ENCODE results near the gene CCDC196. TPM values are rescaled to one million over a fixed set of nuclear protein-coding genes. Genes with fewer than 3 reads are reported as not detected.

The CCDC196 gene
- total RNA-seq, 1 donor = not detected

DNA sequence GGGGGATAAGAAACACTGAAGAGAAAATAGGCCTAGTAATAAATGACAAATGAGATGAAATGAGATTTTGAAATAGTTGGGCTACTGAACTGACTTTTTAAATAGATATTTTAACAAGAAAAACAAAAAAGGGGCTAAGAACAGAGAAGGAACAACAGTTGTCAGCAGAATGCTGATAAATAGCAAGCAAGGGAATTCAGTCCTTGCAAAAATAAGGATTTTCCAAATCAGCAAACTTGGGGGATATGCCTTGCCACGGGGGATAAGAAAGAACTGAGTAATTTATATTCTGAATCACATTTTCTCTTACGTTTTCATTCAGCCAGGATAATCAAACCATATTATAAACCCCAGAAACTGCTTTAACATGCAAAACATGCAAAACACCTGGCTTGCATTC lies 12.9 kb upstream of the CCDC196 start:
- no peak for DNase-seq (ENCODE audit: insufficient read length, low spot score, missing footprints)
- TF ChIP-seq, protein P1, sequence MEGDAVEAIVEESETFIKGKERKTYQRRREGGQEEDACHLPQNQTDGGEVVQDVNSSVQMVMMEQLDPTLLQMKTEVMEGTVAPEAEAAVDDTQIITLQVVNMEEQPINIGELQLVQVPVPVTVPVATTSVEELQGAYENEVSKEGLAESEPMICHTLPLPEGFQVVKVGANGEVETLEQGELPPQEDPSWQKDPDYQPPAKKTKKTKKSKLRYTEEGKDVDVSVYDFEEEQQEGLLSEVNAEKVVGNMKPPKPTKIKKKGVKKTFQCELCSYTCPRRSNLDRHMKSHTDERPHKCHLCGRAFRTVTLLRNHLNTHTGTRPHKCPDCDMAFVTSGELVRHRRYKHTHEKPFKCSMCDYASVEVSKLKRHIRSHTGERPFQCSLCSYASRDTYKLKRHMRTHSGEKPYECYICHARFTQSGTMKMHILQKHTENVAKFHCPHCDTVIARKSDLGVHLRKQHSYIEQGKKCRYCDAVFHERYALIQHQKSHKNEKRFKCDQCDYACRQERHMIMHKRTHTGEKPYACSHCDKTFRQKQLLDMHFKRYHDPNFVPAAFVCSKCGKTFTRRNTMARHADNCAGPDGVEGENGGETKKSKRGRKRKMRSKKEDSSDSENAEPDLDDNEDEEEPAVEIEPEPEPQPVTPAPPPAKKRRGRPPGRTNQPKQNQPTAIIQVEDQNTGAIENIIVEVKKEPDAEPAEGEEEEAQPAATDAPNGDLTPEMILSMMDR (IDR thresholded peaks at IDR 0.05; ENCODE audit: extremely low read depth, low read depth, low read length) = no peak
- no peaks in the 10 kb centered on the region for H4K20me1 ChIP-seq (ENCODE audit: insufficient read depth, low read length)

DNA sequence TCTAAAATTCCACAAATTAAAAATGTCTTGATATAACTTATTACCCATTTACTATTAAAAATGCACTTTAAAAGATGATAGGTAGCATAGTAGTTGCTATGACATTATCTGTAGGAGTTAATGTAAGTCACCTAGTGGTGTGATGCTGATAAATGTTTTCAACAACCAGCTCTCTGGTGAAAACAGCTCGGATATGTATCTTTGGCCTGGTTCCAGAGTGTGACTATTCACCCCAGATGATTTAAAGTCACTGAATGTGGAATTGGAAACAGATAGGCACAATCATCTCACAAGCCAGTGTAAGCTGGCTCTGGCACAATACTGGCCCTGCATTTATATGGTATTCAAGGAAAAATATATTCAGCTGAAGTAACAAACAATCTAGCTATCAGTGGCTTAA lies 9.2 kb upstream of the CCDC196 start:
- TF ChIP-seq, protein P1 (IDR thresholded peaks at IDR 0.05; ENCODE audit: extremely low read depth, low read depth, low read length) = no peak
- Histone ChIP-seq H2AFZ (ENCODE audit: low read length) (no peak overlapping the region), H3K27ac (ENCODE audit: low read depth, low read length) (no peak overlapping the region), H3K4me3 (ENCODE audit: insufficient read depth, low read length) (no peak overlapping the region), H4K20me1 (ENCODE audit: insufficient read depth, low read length) (no peaks in the 10 kb centered on the region), H3K4me1 (ENCODE audit: insufficient read depth, low read length) (no peaks in the 10 kb centered on the region), H3K27me3 (ENCODE audit: insufficient read depth, low read length) (no peaks in the 10 kb centered on the region), H3K79me2 (ENCODE audit: insufficient read depth, low read length) (no peaks in the 10 kb centered on the region), H3K36me3 (ENCODE audit: insufficient read depth, low read length) (no peaks in the 10 kb centered on the region), H3K4me2 (ENCODE audit: insufficient read depth, low read length) (no peak overlapping the region), H3K9me3 (ENCODE audit: low read depth, low read length) (no peaks in the 10 kb centered on the region)
- DNase-seq (ENCODE audit: insufficient read length, low spot score, missing footprints) = no peak

More for the DNA sequence above, 12.9 kb upstream of the CCDC196 start:
- H3K36me3 ChIP-seq (ENCODE audit: insufficient read depth, low read length) = no peaks in the 10 kb centered on the region
- no peak overlapping the region for H3K27ac ChIP-seq (ENCODE audit: low read depth, low read length)
- H2AFZ ChIP-seq (ENCODE audit: low read length) = no peak overlapping the region
- no peak overlapping the region for H3K4me3 ChIP-seq (ENCODE audit: insufficient read depth, low read length)
- no peaks in the 10 kb centered on the region for H3K4me1 ChIP-seq (ENCODE audit: insufficient read depth, low read length)
- no peaks in the 10 kb centered on the region for H3K9me3 ChIP-seq (ENCODE audit: low read depth, low read length)
- no peaks in the 10 kb centered on the region for H3K27me3 ChIP-seq (ENCODE audit: insufficient read depth, low read length)
- no peaks in the 10 kb centered on the region for H3K79me2 ChIP-seq (ENCODE audit: insufficient read depth, low read length)
- no peak overlapping the region for H3K4me2 ChIP-seq (ENCODE audit: insufficient read depth, low read length)

DNA sequence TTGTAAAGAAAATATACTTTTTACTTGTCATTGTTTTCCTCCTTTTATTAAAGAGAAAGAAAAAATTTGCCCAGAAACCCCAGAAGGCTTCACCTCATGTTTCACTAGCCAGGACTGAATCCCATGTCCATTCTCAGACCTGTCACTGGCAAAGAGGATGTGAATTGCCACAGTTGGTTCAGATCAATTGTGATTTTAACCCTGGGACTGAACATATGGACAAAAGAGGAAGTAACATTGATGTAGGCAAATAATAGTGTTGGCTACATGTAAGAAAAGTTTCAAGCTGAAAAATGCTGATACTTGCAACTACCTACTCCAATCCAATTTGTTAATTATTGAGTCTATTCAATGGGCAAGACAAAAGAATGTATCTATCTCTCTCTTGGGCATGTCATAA lies 8.6 kb upstream of the CCDC196 start:
- H3K4me3 ChIP-seq (ENCODE audit: insufficient read depth, low read length) = no peak overlapping the region

DNA sequence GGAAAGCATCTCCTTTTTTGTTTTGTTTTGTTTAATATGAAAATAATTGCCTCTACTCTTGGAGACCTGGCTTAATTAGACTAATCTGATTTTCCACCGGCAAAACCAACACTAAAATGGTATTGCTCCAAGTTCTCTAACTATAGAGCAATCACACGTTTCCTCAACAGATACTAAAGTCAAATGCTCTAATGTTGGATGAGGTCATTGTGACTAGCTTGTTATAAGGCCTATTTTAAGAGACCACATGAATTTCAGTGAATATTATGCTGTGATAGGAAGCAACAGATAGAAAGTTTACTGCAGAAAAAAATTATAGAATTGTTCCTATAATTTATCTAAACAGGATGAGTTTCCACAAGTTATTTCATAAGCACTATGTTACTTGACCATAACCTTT lies 3.3 kb upstream of the CCDC196 start:
- H3K36me3 ChIP-seq (ENCODE audit: insufficient read depth, low read length) = no peaks in the 10 kb centered on the region
- TF ChIP-seq, protein P1 (IDR thresholded peaks at IDR 0.05; ENCODE audit: extremely low read depth, low read depth, low read length) = no peak
- no peaks in the 10 kb centered on the region for H3K9me3 ChIP-seq (ENCODE audit: low read depth, low read length)
- no peaks in the 10 kb centered on the region for H3K79me2 ChIP-seq (ENCODE audit: insufficient read depth, low read length)
- no peak for DNase-seq (ENCODE audit: insufficient read length, low spot score, missing footprints)
- H3K27me3 ChIP-seq (ENCODE audit: insufficient read depth, low read length) = no peaks in the 10 kb centered on the region
- H3K4me2 ChIP-seq (ENCODE audit: insufficient read depth, low read length) = no peak overlapping the region
- no peak overlapping the region for H2AFZ ChIP-seq (ENCODE audit: low read length)
- H3K4me3 ChIP-seq (ENCODE audit: insufficient read depth, low read length) = no peak overlapping the region
- H3K4me1 ChIP-seq (ENCODE audit: insufficient read depth, low read length) = no peaks in the 10 kb centered on the region
- no peak overlapping the region for H3K27ac ChIP-seq (ENCODE audit: low read depth, low read length)
- H4K20me1 ChIP-seq (ENCODE audit: insufficient read depth, low read length) = no peaks in the 10 kb centered on the region

More for the DNA sequence above, 8.6 kb upstream of the CCDC196 start:
- H3K36me3 ChIP-seq (ENCODE audit: insufficient read depth, low read length) = no peaks in the 10 kb centered on the region
- H4K20me1 ChIP-seq (ENCODE audit: insufficient read depth, low read length) = no peaks in the 10 kb centered on the region
- H3K27me3 ChIP-seq (ENCODE audit: insufficient read depth, low read length) = no peaks in the 10 kb centered on the region
- no peak overlapping the region for H3K4me2 ChIP-seq (ENCODE audit: insufficient read depth, low read length)
- DNase-seq (ENCODE audit: insufficient read length, low spot score, missing footprints) = no peak
- H2AFZ ChIP-seq (ENCODE audit: low read length) = no peak overlapping the region
- TF ChIP-seq, protein P1 (IDR thresholded peaks at IDR 0.05; ENCODE audit: extremely low read depth, low read depth, low read length) = no peak
- H3K27ac ChIP-seq (ENCODE audit: low read depth, low read length) = no peak overlapping the region
- H3K9me3 ChIP-seq (ENCODE audit: low read depth, low read length) = no peaks in the 10 kb centered on the region
- no peaks in the 10 kb centered on the region for H3K79me2 ChIP-seq (ENCODE audit: insufficient read depth, low read length)
- no peaks in the 10 kb centered on the region for H3K4me1 ChIP-seq (ENCODE audit: insufficient read depth, low read length)

Measured in osteoblast (primary cell).